Smooth muscle cell (in vitro differentiated cells): ENCODE measurements around the gene SLFN12. TPM values are rescaled to one million over a fixed set of nuclear protein-coding genes. Genes with fewer than 3 reads are reported as not detected.
"Not testable (repeated sequence)": the region's sequence is repeated elsewhere in the genome, so short reads cannot be mapped to it uniquely, and the experiment has no call there.

ENCODE experiments used
- DNase-seq: peaks from one replicate; lab custom pipeline; 2025; ENCODE audit not compliant: unreplicated experiment; lab: John Stamatoyannopoulos, UW
- H2AFZ ChIP-seq: fragments of 200-600 bp; sonication (generic); 2 replicates; pipeline ENCODE4 v1.6.0; 2016; ENCODE audit warnings: antibody characterized with exemption, low read depth, mild to moderate bottlenecking
- H3F3A ChIP-seq: fragments of 200-600 bp; sonication (generic); 2 replicates; pipeline ENCODE4 v1.6.0; 2017; ENCODE audit warnings: antibody characterized with exemption, low read depth
- H3K27ac ChIP-seq: fragments of 200-600 bp; sonication (generic); 2 replicates; pipeline ENCODE4 v1.5.1; 2016; ENCODE audit warnings: low read depth, mild to moderate bottlenecking
- H3K27me3 ChIP-seq: fragments of 200-600 bp; sonication (generic); 2 replicates; pipeline ENCODE4 v1.6.1; 2016; ENCODE audit warnings: low read depth, mild to moderate bottlenecking
- H3K36me3 ChIP-seq: fragments of 200-600 bp; sonication (generic); 2 replicates; pipeline ENCODE4 v1.5.1; 2016; ENCODE audit warnings: low read depth
- H3K4me1 ChIP-seq: fragments of 200-600 bp; sonication (generic); 2 replicates; pipeline ENCODE4 v1.5.1; 2016; ENCODE audit warnings: low read depth
- H3K4me2 ChIP-seq: fragments of 200-600 bp; sonication (generic); 2 replicates; pipeline ENCODE4 v1.6.0; 2016; ENCODE audit warnings: mild to moderate bottlenecking
- H3K4me3 ChIP-seq: fragments of 200-600 bp; sonication (generic); 2 replicates; pipeline ENCODE4 v1.5.1; 2016; ENCODE audit warnings: mild to moderate bottlenecking
- H3K79me2 ChIP-seq: fragments of 200-600 bp; sonication (generic); 2 replicates; pipeline ENCODE4 v1.6.0; 2016; ENCODE audit warnings: low read depth, mild to moderate bottlenecking
- H3K9ac ChIP-seq: fragments of 200-600 bp; sonication (generic); 2 replicates; pipeline ENCODE4 v1.6.0; 2016; ENCODE audit warnings: low read depth
- H3K9me3 ChIP-seq: fragments of 200-600 bp; sonication (generic); replicated peaks from 2 replicates; pipeline ENCODE4 v1.5.1; 2016; ENCODE audit warnings: low read depth
- H4K20me1 ChIP-seq: fragments of 200-600 bp; sonication (generic); 2 replicates; pipeline ENCODE4 v1.6.0; 2016; ENCODE audit warnings: low read depth
- WGBS: methylation state at CpG from one replicate; pipeline ENCODE4 v1.1.7; 2016; ENCODE audit warnings: low lambda C conversion rate; 5-methylcytosine and 5-hydroxymethylcytosine counted together
- polyA plus RNA-seq: library from polyadenylated mRNA; unstranded; fragments of >200 nt; fragmentation: Nextera tagmentation; extraction: Ambion mirVana; gene quantifications from 2 replicates; pipeline ENCODE4 v1.2.1, GENCODE V29; 2016
- total RNA-seq: library from RNA; depleted of rRNA; stranded (reverse); fragments of >200 nt; gene quantifications from 2 replicates; pipeline ENCODE4 v1.2.3, GENCODE V29; 2014
- TF ChIP-seq, protein P1 (sequence below): fragments of 200-600 bp; sonication (generic); IDR thresholded peaks from 2 replicates; pipeline ENCODE4 v1.5.1; 2017; ENCODE audit warnings: borderline replicate concordance, mild to moderate bottlenecking, antibody characterized with exemption; ENCODE audit not compliant: insufficient read depth, poor library complexity, severe bottlenecking

Gene SLFN12
- total and polyA plus RNA-seq, 2 experiments from 2014 or later, result 2.8 to 14.3 TPM

DNA sequence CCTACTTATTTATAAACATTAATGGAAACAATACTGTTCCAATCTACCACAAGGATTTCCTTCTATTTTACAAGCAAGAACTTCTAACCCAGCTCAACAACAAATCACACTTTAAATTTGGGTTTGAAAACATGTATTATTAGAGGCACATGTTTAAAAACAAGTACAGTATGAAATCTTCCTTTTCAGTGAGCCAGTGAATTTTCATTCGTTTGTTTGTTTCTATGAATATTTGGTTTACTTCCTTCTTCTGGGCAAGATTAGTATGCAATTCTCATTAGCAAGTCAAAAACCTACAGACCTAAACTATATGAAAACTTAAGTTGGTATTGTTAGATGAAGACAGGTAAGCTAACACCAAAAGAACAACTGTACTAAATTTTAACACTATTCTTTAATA lies 25.7 kb downstream of the SLFN12 start:
- H3K9me3 ChIP-seq, result no peaks in the 10 kb centered on the region
- H3K4me1 ChIP-seq, result no peaks in the 10 kb centered on the region
- H3F3A ChIP-seq, result no peaks in the 10 kb centered on the region
- TF ChIP-seq, protein P1, sequence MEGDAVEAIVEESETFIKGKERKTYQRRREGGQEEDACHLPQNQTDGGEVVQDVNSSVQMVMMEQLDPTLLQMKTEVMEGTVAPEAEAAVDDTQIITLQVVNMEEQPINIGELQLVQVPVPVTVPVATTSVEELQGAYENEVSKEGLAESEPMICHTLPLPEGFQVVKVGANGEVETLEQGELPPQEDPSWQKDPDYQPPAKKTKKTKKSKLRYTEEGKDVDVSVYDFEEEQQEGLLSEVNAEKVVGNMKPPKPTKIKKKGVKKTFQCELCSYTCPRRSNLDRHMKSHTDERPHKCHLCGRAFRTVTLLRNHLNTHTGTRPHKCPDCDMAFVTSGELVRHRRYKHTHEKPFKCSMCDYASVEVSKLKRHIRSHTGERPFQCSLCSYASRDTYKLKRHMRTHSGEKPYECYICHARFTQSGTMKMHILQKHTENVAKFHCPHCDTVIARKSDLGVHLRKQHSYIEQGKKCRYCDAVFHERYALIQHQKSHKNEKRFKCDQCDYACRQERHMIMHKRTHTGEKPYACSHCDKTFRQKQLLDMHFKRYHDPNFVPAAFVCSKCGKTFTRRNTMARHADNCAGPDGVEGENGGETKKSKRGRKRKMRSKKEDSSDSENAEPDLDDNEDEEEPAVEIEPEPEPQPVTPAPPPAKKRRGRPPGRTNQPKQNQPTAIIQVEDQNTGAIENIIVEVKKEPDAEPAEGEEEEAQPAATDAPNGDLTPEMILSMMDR, result no peak
- no peaks in the 10 kb centered on the region for H3K27me3 ChIP-seq
- no peak overlapping the region for H2AFZ ChIP-seq
- no peak for DNase-seq
- H3K4me2 ChIP-seq, result no peak overlapping the region
- no peaks in the 10 kb centered on the region for H3K79me2 ChIP-seq
- H3K4me3 ChIP-seq, result no peak overlapping the region
- peaks cover 4% of the 10 kb centered on the region for H3K36me3 ChIP-seq
- 88% methylated on average over 1 of the region's 1 CpG for whole genome bisulfite sequencing
- no peaks in the 10 kb centered on the region for H4K20me1 ChIP-seq
- H3K27ac ChIP-seq, result no peak overlapping the region
- H3K9ac ChIP-seq, result no peak overlapping the region

DNA sequence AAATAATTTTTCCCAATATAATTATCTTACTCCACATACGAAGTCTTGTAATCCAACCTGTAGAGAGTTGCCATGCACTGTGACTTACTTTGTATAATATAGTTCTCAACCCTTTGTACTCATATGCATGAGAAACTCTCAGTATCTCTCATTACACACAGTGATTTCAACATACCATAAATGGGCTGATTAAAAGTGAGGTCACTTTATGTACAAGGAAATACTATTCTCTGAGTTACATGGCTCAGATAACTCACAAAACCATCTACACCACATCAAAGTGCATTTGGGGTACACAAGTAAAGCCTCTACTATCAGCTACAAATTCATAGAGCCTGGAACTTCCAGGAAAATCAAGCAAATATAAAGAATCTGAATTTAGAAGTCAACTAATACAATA lies 27.9 kb downstream of the SLFN12 start:
- H3K27me3 ChIP-seq, result no peaks in the 10 kb centered on the region
- WGBS, result 83% methylated on average over 1 of the region's 1 CpG
- no peak for DNase-seq

DNA sequence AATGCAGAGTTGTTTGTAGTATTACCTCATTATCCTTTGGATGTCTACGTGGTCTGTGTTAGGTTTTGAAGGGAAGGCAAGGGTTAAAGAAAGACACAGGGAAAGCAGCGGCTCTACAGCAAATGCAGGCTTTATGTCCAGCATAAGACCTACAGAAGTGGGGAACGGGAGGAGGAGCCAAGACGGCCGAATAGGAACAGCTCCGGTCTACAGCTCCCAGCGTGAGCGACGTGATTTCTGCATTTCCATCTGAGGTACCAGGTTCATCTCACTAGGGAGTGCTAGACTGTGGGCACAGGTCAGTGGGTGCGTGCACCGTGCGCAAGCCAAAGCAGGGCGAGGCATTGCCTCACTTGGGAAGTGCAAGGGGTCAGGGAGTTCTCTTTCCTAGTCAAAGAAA lies 38.5 kb downstream of the SLFN12 start:
- not testable (repeated sequence) for H3K36me3 ChIP-seq, H3K9me3 ChIP-seq, H3K4me3 ChIP-seq, H3K4me1 ChIP-seq, H3K27me3 ChIP-seq, DNase-seq, H2AFZ ChIP-seq, H3K79me2 ChIP-seq, H3K4me2 ChIP-seq, H3F3A ChIP-seq, H3K9ac ChIP-seq, H4K20me1 ChIP-seq, H3K27ac ChIP-seq
- 93% methylated on average over 13 of the region's 13 CpGs for WGBS

More for the DNA sequence above, 27.9 kb downstream of the SLFN12 start:
- Histone ChIP-seq H3K27ac (no peak overlapping the region), H3K4me2 (no peak overlapping the region), H3K36me3 (peaks cover 4% of the 10 kb centered on the region), H4K20me1 (no peaks in the 10 kb centered on the region), H3F3A (no peaks in the 10 kb centered on the region), H3K9ac (no peak overlapping the region), H2AFZ (no peak overlapping the region), H3K9me3 (no peaks in the 10 kb centered on the region), H3K79me2 (no peaks in the 10 kb centered on the region), H3K4me1 (no peaks in the 10 kb centered on the region), H3K4me3 (no peak overlapping the region)
- TF ChIP-seq, protein P1, result no peak

DNA sequence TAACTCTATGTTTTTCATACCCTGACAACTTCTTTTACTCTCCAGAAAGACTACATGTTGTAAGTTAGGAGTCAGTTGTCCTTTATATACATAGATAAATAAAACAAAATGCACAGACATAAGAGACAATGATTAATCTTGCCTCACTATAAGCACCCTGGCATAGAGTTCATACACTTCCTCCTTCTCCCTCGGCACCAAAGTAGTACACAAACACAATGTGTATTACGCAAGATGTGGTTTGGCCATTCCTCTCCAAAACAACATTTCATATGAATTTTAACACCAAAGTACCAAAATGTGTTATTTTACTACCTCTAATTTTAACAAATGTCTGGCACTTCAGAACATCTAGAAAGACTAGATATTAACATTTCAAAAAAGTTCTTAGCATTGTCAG lies 41.6 kb downstream of the SLFN12 start:
- no peak overlapping the region for H3K9ac ChIP-seq
- no peaks in the 10 kb centered on the region for H4K20me1 ChIP-seq
- 95% methylated on average over 2 of the region's 2 CpGs for WGBS
- H3K4me2 ChIP-seq, result no peak overlapping the region
- H3K79me2 ChIP-seq, result no peaks in the 10 kb centered on the region
- DNase-seq, result no peak
- TF ChIP-seq, protein P1, result no peak
- no peaks in the 10 kb centered on the region for H3K36me3 ChIP-seq
- H3K27me3 ChIP-seq, result no peaks in the 10 kb centered on the region
- no peak overlapping the region for H2AFZ ChIP-seq
- H3F3A ChIP-seq, result no peaks in the 10 kb centered on the region
- no peak overlapping the region for H3K27ac ChIP-seq
- H3K4me1 ChIP-seq, result no peaks in the 10 kb centered on the region
- no peaks in the 10 kb centered on the region for H3K9me3 ChIP-seq
- no peak overlapping the region for H3K4me3 ChIP-seq
